IPS-20b (cell line): ENCODE data around the gene MUC4.
"Not testable (repeated sequence)": the region's sequence is repeated elsewhere in the genome, so short reads cannot be mapped to it uniquely, and the experiment has no call there.

ENCODE experiments used
- H3K27ac ChIP-seq: one replicate; pipeline ENCODE4 v1.5.1; 2013; ENCODE audit warnings: low read length
- H3K27me3 ChIP-seq: 2 replicates; pipeline ENCODE4 v1.6.1; 2013; ENCODE audit warnings: mild to moderate bottlenecking, low read length, inconsistent platforms; ENCODE audit not compliant: insufficient read depth
- H3K36me3 ChIP-seq: 2 replicates; pipeline ENCODE4 v1.6.1; 2013; ENCODE audit warnings: low read depth, mild to moderate bottlenecking, inconsistent platforms, low read length, moderate library complexity; ENCODE audit not compliant: insufficient read depth
- H3K4me1 ChIP-seq: 2 replicates; pipeline ENCODE4 v1.6.1; 2013; ENCODE audit warnings: mild to moderate bottlenecking, control low read depth, inconsistent platforms, low read length, moderate library complexity; ENCODE audit not compliant: insufficient read depth
- H3K4me3 ChIP-seq: 2 replicates; pipeline ENCODE4 v1.5.1; 2013; ENCODE audit warnings: mild to moderate bottlenecking, low read length, inconsistent platforms
- H3K9ac ChIP-seq: 2 replicates; pipeline ENCODE4 v1.6.1; 2013; ENCODE audit warnings: low read depth, mild to moderate bottlenecking, inconsistent platforms, low read length, moderate library complexity
- H3K9me3 ChIP-seq: 2 replicates; pipeline ENCODE4 v1.6.1; 2013; ENCODE audit warnings: mild to moderate bottlenecking, low read depth, low read length, inconsistent platforms; ENCODE audit not compliant: insufficient read depth

Gene MUC4

GRCh38 chr3:195792621-195793020 lies 19.1 kb downstream of the MUC4 start:
- not testable (repeated sequence) for H3K27ac ChIP-seq, H3K9me3 ChIP-seq, H3K4me1 ChIP-seq, H3K4me3 ChIP-seq, H3K9ac ChIP-seq, H3K27me3 ChIP-seq, H3K36me3 ChIP-seq

GRCh38 chr3:195790901-195791300 lies 20.8 kb downstream of the MUC4 start:
- H3K27ac ChIP-seq = no peak overlapping the region
- no peaks in the 10 kb centered on the region for H3K4me1 ChIP-seq
- H3K36me3 ChIP-seq = 0 out of 2 replicates have a peak, but pooled peaks cover 1% of the 10 kb centered on the region
- H3K4me3 ChIP-seq = no peak overlapping the region
- H3K9ac ChIP-seq = no peak overlapping the region
- no peaks in the 10 kb centered on the region for H3K27me3 ChIP-seq
- peaks cover 2% of the 10 kb centered on the region; the same call in 1 of the 2 replicates for H3K9me3 ChIP-seq

- Histone ChIP-seq H3K36me3 (0 out of 2 replicates have a peak, but pooled peaks cover 4% of the 10 kb centered on the region), H3K27ac (no peak overlapping the region), H3K27me3 (no peaks in the 10 kb centered on the region), H3K9me3 (peaks cover 6% of the 10 kb centered on the region; the same call in 1 of the 2 replicates), H3K4me3 (no peak overlapping the region), H3K4me1 (no peaks in the 10 kb centered on the region), H3K9ac (no peak overlapping the region)
Measured at GRCh38 chr3:195788711-195789581, 22.8 kb downstream of the MUC4 start.

GRCh38 chr3:195785781-195786405 lies 25.8 kb downstream of the MUC4 start:
- not testable (repeated sequence) for H3K4me3 ChIP-seq, H3K27me3 ChIP-seq, H3K9me3 ChIP-seq, H3K36me3 ChIP-seq, H3K4me1 ChIP-seq, H3K9ac ChIP-seq, H3K27ac ChIP-seq

- H3K9me3 ChIP-seq, H3K9ac ChIP-seq, H3K4me3 ChIP-seq, H3K36me3 ChIP-seq, H3K4me1 ChIP-seq, H3K27ac ChIP-seq, H3K27me3 ChIP-seq: not testable (repeated sequence)
Measured at GRCh38 chr3:195784031-195784430, 27.7 kb downstream of the MUC4 start.

GRCh38 chr3:195781236-195781635 lies 30.5 kb downstream of the MUC4 start:
- H3K27me3 ChIP-seq, H3K4me3 ChIP-seq, H3K9me3 ChIP-seq, H3K9ac ChIP-seq, H3K4me1 ChIP-seq, H3K27ac ChIP-seq, H3K36me3 ChIP-seq: not testable (repeated sequence)

GRCh38 chr3:195777975-195778374 lies 33.8 kb downstream of the MUC4 start:
- H3K9me3 ChIP-seq = no peaks in the 10 kb centered on the region; the same call in 1 of the 2 replicates
- H3K27ac ChIP-seq = no peak overlapping the region
- no peak overlapping the region for H3K4me3 ChIP-seq
- no peaks in the 10 kb centered on the region for H3K4me1 ChIP-seq
- no peaks in the 10 kb centered on the region for H3K36me3 ChIP-seq
- H3K27me3 ChIP-seq = no peaks in the 10 kb centered on the region
- no peak overlapping the region for H3K9ac ChIP-seq

GRCh38 chr3:195774917-195775316 lies 36.8 kb downstream of the MUC4 start:
- H3K4me3 ChIP-seq = no peak overlapping the region
- no peaks in the 10 kb centered on the region for H3K27me3 ChIP-seq
- H3K9ac ChIP-seq = no peak overlapping the region
- H3K4me1 ChIP-seq = no peaks in the 10 kb centered on the region
- H3K36me3 ChIP-seq = no peaks in the 10 kb centered on the region
- no peaks in the 10 kb centered on the region; the same call in 1 of the 2 replicates for H3K9me3 ChIP-seq
- no peak overlapping the region for H3K27ac ChIP-seq

- Histone ChIP-seq H3K27ac (no peak overlapping the region), H3K27me3 (no peaks in the 10 kb centered on the region), H3K36me3 (no peaks in the 10 kb centered on the region), H3K4me1 (no peaks in the 10 kb centered on the region), H3K9me3 (no peaks in the 10 kb centered on the region; the same call in 1 of the 2 replicates), H3K9ac (no peak overlapping the region), H3K4me3 (no peak overlapping the region)
Measured at GRCh38 chr3:195773956-195774537, 37.7 kb downstream of the MUC4 start.

GRCh38 chr3:195771646-195772300 lies 40.0 kb downstream of the MUC4 start:
- H3K4me3 ChIP-seq = no peak overlapping the region
- H3K27ac ChIP-seq = no peak overlapping the region
- H3K9ac ChIP-seq = no peak overlapping the region
- H3K27me3 ChIP-seq = no peaks in the 10 kb centered on the region
- no peaks in the 10 kb centered on the region for H3K4me1 ChIP-seq
- no peaks in the 10 kb centered on the region; the same call in 1 of the 2 replicates for H3K9me3 ChIP-seq
- H3K36me3 ChIP-seq = no peaks in the 10 kb centered on the region

GRCh38 chr3:195770841-195771645 lies 40.7 kb downstream of the MUC4 start:
- H3K9me3 ChIP-seq, H3K27me3 ChIP-seq, H3K4me1 ChIP-seq: not testable (repeated sequence)

More at GRCh38 chr3:195770841-195771645, 40.7 kb downstream of the MUC4 start:
- H3K9ac ChIP-seq, H3K4me3 ChIP-seq, H3K27ac ChIP-seq, H3K36me3 ChIP-seq: not testable (repeated sequence)
